Hematopoietic multipotent progenitor cell treated with erythropoietin and hydrocortisone succinate and interleukin-3 and kit ligand, for 17 days (in vitro differentiated cells): Measurements from ENCODE around the gene ASF1A.

Experiments used
- DNase-seq: peaks from one replicate; pipeline ENCODE4 v3.0.0-alpha.2; 2015; ENCODE audit warnings: low spot score

ASF1A gene

DNA sequence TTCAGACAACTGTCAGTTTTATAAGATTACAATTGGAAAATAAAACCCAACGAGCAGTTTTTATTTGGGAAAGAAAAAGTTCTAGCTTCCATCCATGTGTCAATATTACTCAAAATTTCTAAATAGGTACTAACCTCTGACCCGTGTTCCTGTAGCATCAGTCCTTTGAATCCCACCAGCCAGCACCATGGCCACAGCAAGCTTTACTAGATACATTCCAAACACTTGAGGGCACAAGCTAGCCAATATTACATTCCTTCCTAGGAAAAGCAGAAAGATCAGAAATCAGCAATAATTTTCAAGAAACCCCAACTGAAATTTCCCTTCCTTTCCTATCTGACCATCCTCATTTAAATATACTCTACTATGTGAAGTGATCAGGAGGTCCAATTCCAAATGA lies 19.2 kb downstream of the ASF1A start:
- no peak for DNase-seq

DNA sequence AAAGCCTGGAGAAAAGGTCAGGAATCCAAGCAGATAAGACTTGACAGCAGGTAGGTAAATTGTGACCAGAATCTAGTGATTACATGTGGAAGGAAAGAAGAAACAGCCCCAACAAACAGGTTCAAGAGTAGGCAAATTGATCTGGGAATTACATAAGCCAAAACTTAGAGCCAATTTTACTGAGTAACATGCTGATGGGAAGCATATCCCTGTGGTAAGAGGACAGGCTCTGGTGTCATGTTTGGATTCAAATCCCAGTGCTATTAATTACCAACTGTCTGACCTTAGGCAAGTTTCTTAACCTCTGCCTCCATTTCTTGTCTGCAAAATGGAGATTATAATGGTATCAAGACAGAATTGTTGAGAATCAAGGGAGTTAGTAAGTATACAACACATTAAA lies 20.6 kb downstream of the ASF1A start:
- DNase-seq, result no peak

- no peak for DNase-seq
These were observed 23.8 kb downstream of the ASF1A start for GRCh38 chr6:118917546-118918328.

DNA sequence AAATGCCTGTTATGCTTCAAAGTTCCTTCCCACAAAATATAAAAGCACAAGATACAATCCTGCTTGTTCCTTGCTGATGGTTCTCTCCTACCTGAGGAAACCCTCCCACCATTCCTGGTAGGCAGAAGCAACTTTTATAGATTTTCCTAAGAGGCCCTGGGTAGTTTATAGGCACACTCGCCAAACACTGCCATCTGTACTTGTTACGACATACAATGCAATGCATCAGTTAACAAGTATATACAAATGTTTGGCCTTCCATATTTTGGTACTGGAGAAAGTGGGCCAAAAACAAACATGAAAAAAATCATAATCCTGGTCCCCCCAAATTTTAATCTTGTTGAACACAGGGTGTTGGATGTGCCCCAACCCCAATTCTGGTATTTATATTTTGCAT lies 24.4 kb downstream of the ASF1A start:
- DNase-seq, result no peak

DNA sequence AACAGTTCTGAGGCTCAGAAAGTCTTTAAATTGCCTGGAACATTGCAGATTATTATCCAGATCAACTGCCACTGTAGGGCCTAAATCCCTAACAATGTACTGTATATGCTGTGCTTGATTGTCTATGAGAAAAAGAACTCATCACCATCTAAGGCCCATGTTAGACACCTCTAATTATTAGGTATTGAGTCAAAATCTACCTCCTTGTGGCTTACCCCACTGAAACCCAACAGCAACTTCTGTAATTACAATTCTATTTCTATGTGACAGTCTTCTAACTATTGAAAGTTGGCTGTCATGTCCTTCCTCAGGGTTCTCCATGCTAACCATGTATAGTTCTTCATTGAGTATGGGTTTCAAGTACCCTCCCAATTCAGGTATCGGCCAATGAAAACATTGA lies 27.1 kb downstream of the ASF1A start:
- no peak for DNase-seq

- DNase-seq, result no peak
These were observed 29.1 kb downstream of the ASF1A start for GRCh38 chr6:118923035-118923434.

DNA sequence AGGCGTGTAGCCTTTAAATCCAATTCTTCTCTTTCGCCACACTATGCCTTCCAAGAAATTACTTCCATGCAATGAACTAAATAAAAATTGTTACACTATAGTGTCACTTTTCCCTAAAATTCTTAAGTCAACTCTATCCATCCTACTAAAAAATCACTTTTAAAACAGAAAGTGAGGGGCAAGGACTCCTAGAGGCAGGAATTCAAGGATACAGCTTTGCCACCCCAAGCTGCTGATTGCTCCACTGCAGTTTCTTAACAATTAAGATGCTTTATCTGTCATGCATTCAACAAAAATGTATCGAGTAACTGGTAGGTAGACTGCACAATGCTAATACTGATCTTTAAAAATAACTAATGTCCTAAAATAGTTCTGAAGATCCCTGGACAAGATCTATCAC lies 36.7 kb downstream of the ASF1A start:
- no peak for DNase-seq

DNA sequence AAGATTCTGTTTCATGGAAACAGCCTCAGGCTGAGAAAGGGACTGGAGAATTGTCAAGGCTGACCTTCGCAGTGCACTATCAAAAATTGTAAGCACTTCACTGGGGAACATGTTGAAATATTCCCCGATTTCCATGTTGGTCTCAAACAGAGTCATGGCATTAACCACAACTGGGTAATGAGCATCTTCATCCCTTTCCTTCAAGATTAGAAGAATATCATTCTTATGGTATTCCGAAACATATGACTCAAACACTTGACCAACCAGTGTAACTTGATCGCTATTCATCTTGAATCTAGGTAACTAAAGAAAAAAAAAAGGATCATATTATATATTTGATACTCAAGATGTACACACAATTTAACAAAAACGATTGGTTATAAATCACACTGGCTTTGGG lies 37.5 kb downstream of the ASF1A start:
- no peak for DNase-seq

DNA sequence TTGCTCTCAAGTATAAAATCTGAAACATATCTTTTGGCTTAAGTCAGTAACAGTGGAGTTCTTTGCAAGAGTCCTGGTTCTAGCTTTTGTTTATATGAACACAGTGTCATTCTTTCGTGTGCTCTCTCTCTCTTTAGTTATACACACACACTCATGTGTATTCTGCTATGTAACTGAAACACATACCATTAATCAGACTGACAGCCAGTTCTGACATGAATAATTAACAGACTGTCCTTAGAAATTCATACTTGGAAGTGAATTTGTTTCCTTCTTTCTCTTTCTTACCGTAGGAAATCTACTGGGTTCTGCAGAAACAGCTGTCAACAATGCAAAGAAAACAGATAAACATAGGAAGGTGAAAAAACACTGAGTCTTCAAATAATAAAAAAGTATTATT lies 38.5 kb downstream of the ASF1A start:
- DNase-seq, result no peak

DNA sequence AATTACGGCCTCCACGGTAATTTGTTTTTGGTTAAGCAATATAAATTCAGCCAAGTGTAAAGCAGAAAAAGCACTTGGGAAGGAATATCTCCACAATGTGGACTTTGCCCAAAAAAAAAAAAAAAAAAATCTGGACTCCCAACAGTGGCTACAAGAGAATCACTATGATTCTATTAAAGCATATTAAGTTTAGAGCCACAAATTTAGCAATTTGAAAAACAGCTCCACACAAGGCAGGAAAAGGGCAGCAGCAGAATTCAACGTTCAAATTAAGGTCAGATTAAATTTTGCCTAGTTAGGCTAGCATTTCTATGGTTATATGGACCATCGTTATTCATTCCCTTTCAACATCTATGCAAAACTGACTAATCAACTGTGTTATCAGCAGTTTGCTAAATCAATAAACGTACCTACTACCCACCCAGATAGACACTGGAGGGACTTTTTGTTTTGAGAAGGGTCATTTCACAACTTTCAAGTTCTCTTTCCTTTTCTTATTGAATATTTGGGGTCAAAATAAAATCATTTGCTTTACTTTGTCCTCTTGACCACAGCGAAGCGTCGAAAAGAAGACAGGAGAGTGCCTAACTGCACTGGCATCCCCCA lies 40.0 kb downstream of the ASF1A start:
- DNase-seq, result no peak

- DNase-seq, result peak; percentile 77
These were observed 40.7 kb downstream of the ASF1A start, which contains the start of gene MCM9 for GRCh38 chr6:118934461-118935330. Gene MCM9 (minus strand): TSS chr6:118935159. CDS start chr6:118931723, 3,436 bp downstream.

DNA sequence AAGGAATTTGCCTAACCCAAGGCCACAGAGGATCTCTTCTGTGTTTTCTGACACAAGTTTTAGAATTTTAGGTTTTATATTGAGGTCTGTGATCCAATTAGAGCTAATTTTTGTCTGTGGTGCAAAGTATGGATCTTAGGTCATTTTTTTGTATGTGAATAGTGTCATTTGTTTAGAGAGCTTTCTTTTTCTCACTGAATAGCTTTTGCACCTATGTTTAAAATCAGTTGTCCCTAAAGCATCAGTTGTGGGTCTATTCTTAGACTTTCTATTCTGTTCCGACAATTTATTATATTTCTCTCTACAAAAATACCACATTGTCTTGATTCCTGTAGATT lies 41.3 kb downstream of the ASF1A start:
- no peak for DNase-seq

DNA sequence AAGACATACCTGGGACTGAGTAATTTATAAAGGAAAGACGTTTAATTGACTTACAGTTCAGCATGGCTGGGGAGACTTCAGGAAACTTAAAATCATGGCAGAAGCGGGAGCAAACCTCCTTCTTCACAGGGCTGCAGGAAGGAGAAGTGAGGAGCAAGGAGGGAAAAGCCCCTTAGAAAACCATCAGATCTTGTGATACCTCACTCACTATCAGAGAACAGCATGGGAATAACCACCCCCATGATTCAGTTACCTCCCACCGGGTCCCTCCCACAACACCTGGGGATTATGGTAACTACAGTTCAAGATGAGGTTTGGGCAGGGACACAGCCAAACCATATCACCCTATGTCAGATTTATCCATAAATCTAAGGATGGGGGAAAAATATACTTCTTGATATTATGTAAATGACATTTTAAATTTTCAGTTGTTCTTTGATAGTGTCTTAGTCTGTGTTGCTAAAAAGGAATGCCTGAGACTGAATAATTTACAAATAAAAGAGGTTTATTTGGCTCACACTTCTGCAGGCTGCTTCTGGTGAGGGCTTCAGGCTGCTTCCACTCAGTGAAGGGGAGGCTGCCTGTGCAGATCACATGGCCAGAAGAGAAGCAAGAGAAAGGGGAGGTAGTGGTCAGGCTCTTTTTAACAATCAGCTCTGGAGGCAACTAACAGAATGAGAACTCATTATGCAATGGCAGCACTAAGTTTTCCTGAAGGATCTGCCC lies 42.2 kb downstream of the ASF1A start:
- DNase-seq, result no peak

- DNase-seq, result no peak
These were observed 45.7 kb downstream of the ASF1A start for GRCh38 chr6:118939683-118940082.

GRCh38 chr6:118940770-118941169 lies 46.8 kb downstream of the ASF1A start:
- DNase-seq, result no peak

GRCh38 chr6:118945217-118945616 lies 51.3 kb downstream of the ASF1A start:
- no peak for DNase-seq

GRCh38 chr6:118952683-118953082 lies 58.7 kb downstream of the ASF1A start:
- DNase-seq, result no peak

DNA sequence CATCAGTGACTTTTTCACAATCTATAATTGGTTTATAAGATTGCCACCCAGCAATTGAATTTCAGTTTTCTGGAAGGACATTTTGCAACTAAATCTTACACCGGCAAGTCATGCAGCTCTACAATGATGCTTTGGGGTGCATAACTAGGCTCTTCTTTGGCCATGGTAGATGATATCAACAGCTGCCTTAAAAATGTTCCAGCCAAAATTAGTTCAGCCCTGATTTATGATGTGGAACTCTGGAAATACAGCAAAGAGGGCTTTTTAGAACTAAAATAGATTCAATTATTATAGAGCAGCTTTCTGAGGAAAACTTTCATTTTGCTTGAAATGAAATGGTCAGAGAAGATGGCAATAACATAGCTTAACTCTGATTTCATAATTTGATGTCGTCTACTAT lies 59.4 kb downstream of the ASF1A start:
- DNase-seq, result no peak
